Right lobe of liver (tissue), 4 donors: ENCODE measurements around the gene C2CD4C.

Source experiments
- POLR2A ChIP-seq: fragments of 450-650 bp; IDR thresholded peaks from one replicate; pipeline ENCODE4 v1.6.1; 2017; ENCODE audit warnings: antibody characterized with exemption, mild to moderate bottlenecking
- TF ChIP-seq, protein P1 (sequence below), 4 donors: fragments of 200-600 bp in 3 of 4; fragments of 450-650 bp in 1 of 4; IDR thresholded peaks; one replicate each; pipeline versions ENCODE4 v1.5.1 to v1.8.0; 2016 to 2022; ENCODE audit warnings: antibody characterized with exemption in 4 of 4, mild to moderate bottlenecking in 2 of 4
- donor health status: DM: no; HTN: no; CAD: no.
- donor health status: DM: no; HTN: no; CAD: no.
- donor health status: DM: no; HTN: yes; CAD: no.

- TF ChIP-seq, protein P1, sequence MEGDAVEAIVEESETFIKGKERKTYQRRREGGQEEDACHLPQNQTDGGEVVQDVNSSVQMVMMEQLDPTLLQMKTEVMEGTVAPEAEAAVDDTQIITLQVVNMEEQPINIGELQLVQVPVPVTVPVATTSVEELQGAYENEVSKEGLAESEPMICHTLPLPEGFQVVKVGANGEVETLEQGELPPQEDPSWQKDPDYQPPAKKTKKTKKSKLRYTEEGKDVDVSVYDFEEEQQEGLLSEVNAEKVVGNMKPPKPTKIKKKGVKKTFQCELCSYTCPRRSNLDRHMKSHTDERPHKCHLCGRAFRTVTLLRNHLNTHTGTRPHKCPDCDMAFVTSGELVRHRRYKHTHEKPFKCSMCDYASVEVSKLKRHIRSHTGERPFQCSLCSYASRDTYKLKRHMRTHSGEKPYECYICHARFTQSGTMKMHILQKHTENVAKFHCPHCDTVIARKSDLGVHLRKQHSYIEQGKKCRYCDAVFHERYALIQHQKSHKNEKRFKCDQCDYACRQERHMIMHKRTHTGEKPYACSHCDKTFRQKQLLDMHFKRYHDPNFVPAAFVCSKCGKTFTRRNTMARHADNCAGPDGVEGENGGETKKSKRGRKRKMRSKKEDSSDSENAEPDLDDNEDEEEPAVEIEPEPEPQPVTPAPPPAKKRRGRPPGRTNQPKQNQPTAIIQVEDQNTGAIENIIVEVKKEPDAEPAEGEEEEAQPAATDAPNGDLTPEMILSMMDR (IDR thresholded peaks at IDR 0.05), result peak; percentile 43 to 48 (median 47)
- no peak for TF ChIP-seq POLR2A
These were observed 24.8 kb downstream of the C2CD4C start for GRCh38 chr19:383922-384798.
